IPS DF 6.9 (cell line): Measurements from ENCODE around the gene KMT2E.

Experiments
- DNase-seq: peaks from one replicate; pipeline ENCODE4 v3.0.0-alpha.2; 2013; ENCODE audit warnings: low read depth, low spot score
- H3K27ac ChIP-seq: one replicate; pipeline ENCODE4 v1.5.1; 2013; ENCODE audit warnings: low read length, control low read depth
- H3K27me3 ChIP-seq: 2 replicates; pipeline ENCODE4 v1.6.1; 2013; ENCODE audit warnings: mild to moderate bottlenecking, low read length; ENCODE audit not compliant: control insufficient read depth, insufficient read depth
- H3K36me3 ChIP-seq: 2 replicates; pipeline ENCODE4 v1.6.1; 2013; ENCODE audit warnings: low read length; ENCODE audit not compliant: control insufficient read depth, insufficient read depth
- H3K4me1 ChIP-seq: 2 replicates; pipeline ENCODE4 v1.6.1; 2013; ENCODE audit warnings: low read length; ENCODE audit not compliant: control insufficient read depth, insufficient read depth
- H3K4me3 ChIP-seq: 2 replicates; pipeline ENCODE4 v1.5.1; 2013; ENCODE audit warnings: mild to moderate bottlenecking, low read length
- H3K9me3 ChIP-seq: 2 replicates; pipeline ENCODE4 v1.6.1; 2013; ENCODE audit warnings: low read length, inconsistent platforms; ENCODE audit not compliant: control insufficient read depth, insufficient read depth
- WGBS: extraction: QIAGEN DNeasy Blood & Tissue Kit; methylation state at CpG from one replicate; pipeline ENCODE4 v1.1.7; 2013; ENCODE audit warnings: mixed read lengths, missing lambda C conversion rate; ENCODE audit not compliant: insufficient read length, insufficient coverage; 5-methylcytosine and 5-hydroxymethylcytosine counted together

The KMT2E gene

GRCh38 chr7:105016709-105017656 is 3.0 kb downstream of the KMT2E start:
- H3K27ac ChIP-seq, result no peak overlapping the region
- H3K36me3 ChIP-seq, result no peaks in the 10 kb centered on the region
- H3K4me1 ChIP-seq, result no peaks in the 10 kb centered on the region

DNA sequence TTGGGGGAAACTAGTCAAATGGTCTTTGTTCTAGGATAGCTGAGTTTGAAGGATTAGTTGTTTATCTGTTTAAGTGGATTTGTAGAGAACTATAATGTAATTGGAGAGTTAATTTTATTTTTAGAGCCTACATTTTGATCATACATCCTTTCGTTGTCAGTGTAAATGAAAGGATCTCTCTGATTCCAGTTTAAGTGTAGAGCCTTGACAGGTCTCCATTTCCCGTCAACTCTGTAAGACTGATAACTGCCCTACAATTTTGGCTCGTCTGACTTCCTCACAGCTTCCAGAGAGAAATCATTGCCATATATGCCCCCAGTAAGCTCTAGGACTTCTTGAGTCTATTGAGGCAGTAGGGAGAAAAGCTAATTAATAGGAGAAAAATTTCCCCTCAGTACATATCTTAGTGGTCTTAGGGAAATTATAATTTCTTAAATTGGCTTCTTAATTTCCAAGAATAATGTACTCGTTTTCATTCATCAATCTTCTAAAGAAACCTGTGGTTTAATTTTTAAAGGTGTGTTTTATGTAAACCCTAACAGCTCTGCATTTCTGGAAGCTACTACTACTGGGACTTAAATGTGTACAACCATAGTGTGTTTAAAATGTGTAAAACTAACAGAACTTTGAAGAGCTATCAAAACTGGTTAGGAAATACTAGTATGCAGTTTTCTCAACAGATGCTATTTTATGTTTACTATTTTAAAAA is 3.8 kb downstream of the KMT2E start:
- no peaks in the 10 kb centered on the region for H3K27me3 ChIP-seq
- no CpG with 5 or more reads among the region's 4 CpGs for WGBS
- no peaks in the 10 kb centered on the region for H3K36me3 ChIP-seq
- no peaks in the 10 kb centered on the region for H3K4me1 ChIP-seq
- H3K27ac ChIP-seq, result no peak overlapping the region
- no peaks in the 10 kb centered on the region for H3K9me3 ChIP-seq
- no peak overlapping the region for H3K4me3 ChIP-seq
- no peak for DNase-seq

More at GRCh38 chr7:105016709-105017656, 3.0 kb downstream of the KMT2E start:
- Histone ChIP-seq H3K9me3 (no peaks in the 10 kb centered on the region), H3K4me3 (no peak overlapping the region), H3K27me3 (no peaks in the 10 kb centered on the region)
- 100% methylated on average over 2 of the region's 5 CpGs for WGBS
- no peak for DNase-seq

DNA sequence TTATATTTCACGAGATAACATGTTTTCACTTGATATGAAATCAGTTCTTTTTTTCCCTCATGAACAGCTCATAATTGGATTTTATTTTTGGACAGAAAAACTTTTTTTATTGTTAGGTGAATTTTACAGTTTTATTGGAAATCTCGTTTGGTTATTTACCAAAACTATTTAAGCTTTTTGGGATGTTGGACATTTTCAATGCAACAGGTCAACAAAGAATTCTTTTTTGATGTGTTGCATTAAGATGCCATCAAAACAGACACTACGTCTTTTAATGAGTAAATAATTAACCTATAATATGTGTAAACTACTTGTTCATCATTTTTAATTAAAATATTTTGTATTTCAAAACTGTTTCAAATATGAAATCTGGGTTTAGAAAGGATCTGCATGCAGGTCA is 5.3 kb downstream of the KMT2E start:
- H3K27ac ChIP-seq, result no peak overlapping the region
- no peaks in the 10 kb centered on the region for H3K36me3 ChIP-seq
- DNase-seq, result no peak
- no peaks in the 10 kb centered on the region for H3K27me3 ChIP-seq
- H3K4me1 ChIP-seq, result no peaks in the 10 kb centered on the region
- no CpG with 5 or more reads among the region's 3 CpGs for WGBS
- H3K4me3 ChIP-seq, result no peak overlapping the region
- no peaks in the 10 kb centered on the region for H3K9me3 ChIP-seq

DNA sequence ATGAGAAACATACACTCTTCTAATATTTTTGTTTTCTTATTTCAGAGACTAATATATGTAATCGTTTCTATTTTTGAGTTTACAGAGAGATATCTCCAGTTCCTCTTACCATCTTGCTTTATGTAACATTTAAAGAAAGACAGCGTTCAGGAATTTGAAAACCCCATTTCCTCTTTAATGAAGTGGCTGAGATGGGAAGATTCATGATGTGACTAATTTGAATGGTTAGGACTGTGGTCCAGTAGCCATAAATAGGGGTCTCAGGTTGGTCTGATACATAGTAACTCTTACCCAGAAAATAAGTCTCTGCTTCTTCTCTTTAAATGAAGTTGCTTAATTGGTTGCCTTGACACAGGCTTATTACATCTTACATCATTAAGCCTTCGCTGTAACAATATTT is 6.9 kb downstream of the KMT2E start:
- Histone ChIP-seq H3K4me3 (no peak overlapping the region), H3K27ac (no peak overlapping the region), H3K4me1 (no peaks in the 10 kb centered on the region), H3K9me3 (no peaks in the 10 kb centered on the region), H3K27me3 (no peaks in the 10 kb centered on the region), H3K36me3 (no peaks in the 10 kb centered on the region)
- no peak for DNase-seq
- no CpG with 5 or more reads among the region's 3 CpGs for WGBS

GRCh38 chr7:105021352-105021751 is 7.3 kb downstream of the KMT2E start:
- DNase-seq, result no peak
- Histone ChIP-seq H3K27me3 (no peaks in the 10 kb centered on the region), H3K4me1 (no peaks in the 10 kb centered on the region), H3K36me3 (no peaks in the 10 kb centered on the region), H3K9me3 (no peaks in the 10 kb centered on the region), H3K27ac (no peak overlapping the region), H3K4me3 (no peak overlapping the region)
- WGBS, result no CpG with 5 or more reads among the region's 3 CpGs

GRCh38 chr7:105021967-105022366 is 8.0 kb downstream of the KMT2E start:
- WGBS, result no CpG with 5 or more reads among the region's 3 CpGs
- no peaks in the 10 kb centered on the region for H3K4me1 ChIP-seq

DNA sequence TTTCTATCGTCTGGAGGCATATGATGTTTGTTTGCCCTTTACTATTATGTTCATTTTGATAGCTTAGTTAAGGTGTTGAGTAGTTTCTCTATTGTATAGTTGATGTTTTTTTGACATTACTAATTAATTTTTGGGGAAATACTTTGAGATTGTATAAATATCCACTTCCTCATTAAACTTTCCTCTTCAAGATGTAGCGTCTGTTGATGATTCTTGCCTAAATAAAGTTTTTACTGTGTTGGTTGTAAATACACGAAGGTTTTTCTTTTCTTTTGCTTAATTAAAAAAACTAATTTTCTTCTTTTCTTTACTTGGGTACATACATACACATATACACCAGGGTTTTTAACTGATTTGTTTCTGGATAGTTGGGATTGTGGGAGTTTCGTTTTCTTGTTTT is 8.5 kb downstream of the KMT2E start:
- Histone ChIP-seq H3K4me3 (no peak overlapping the region), H3K27ac (no peak overlapping the region), H3K27me3 (no peaks in the 10 kb centered on the region), H3K9me3 (no peaks in the 10 kb centered on the region), H3K4me1 (no peaks in the 10 kb centered on the region), H3K36me3 (no peaks in the 10 kb centered on the region)
- WGBS, result no CpG with 5 or more reads among the region's 4 CpGs
- no peak for DNase-seq

More at GRCh38 chr7:105021967-105022366, 8.0 kb downstream of the KMT2E start:
- Histone ChIP-seq H3K9me3 (no peaks in the 10 kb centered on the region), H3K27ac (no peak overlapping the region), H3K27me3 (no peaks in the 10 kb centered on the region), H3K4me3 (no peak overlapping the region), H3K36me3 (no peaks in the 10 kb centered on the region)
- DNase-seq, result no peak

GRCh38 chr7:105024734-105025133 is 10.7 kb downstream of the KMT2E start:
- no CpG with 5 or more reads among the region's 1 CpG for WGBS
- H3K27ac ChIP-seq, result no peak overlapping the region
- no peaks in the 10 kb centered on the region for H3K4me1 ChIP-seq

GRCh38 chr7:105026750-105027149 is 12.7 kb downstream of the KMT2E start:
- WGBS, result no CpG with 5 or more reads among the region's 2 CpGs
- H3K27ac ChIP-seq, result no peak overlapping the region
- H3K4me1 ChIP-seq, result no peaks in the 10 kb centered on the region
- no peaks in the 10 kb centered on the region for H3K27me3 ChIP-seq
- no peak overlapping the region for H3K4me3 ChIP-seq
- DNase-seq, result no peak
- H3K36me3 ChIP-seq, result no peaks in the 10 kb centered on the region
- no peaks in the 10 kb centered on the region for H3K9me3 ChIP-seq

More at GRCh38 chr7:105024734-105025133, 10.7 kb downstream of the KMT2E start:
- no peaks in the 10 kb centered on the region for H3K27me3 ChIP-seq
- H3K9me3 ChIP-seq, result no peaks in the 10 kb centered on the region
- H3K4me3 ChIP-seq, result no peak overlapping the region
- no peaks in the 10 kb centered on the region for H3K36me3 ChIP-seq
- no peak for DNase-seq

DNA sequence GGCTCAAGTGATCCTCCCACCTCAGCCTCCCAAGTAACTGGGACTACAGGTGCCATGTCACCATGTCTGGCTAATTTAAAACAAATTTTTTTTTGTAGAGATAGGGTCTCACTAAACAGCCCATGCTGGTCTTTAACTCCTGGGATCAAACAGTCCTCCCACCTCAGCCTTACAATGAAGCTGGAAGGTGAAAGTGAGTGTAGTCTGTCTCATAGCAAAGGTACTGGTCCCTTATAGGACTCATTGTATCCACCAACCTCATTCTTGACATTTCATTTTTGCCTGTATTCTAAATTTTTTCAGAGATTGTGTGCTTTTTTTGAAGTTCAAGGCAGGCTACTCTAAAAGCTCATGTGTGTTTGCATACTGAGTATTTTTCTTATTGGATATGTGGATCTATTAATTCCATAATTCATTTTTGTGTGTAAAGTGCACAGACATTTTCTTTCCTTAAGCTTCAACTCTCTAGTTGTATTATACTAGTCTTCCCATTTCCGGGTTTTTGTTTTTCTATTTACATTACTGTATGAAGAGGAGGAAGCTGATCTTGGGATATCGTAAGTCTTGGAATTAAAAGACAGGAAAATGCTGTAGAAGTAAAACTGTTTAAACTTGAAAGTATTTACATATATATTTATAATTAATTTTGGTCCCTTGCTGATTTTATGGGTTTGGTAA is 13.3 kb downstream of the KMT2E start:
- Histone ChIP-seq H3K27me3 (no peaks in the 10 kb centered on the region), H3K4me3 (no peak overlapping the region), H3K9me3 (no peaks in the 10 kb centered on the region), H3K27ac (no peak overlapping the region), H3K36me3 (no peaks in the 10 kb centered on the region), H3K4me1 (no peaks in the 10 kb centered on the region)
- WGBS, result no CpG with 5 or more reads among the region's 2 CpGs
- DNase-seq, result no peak
